GM21360 (cell line): ENCODE data around the gene RGSL1.

Experiments used
- ATAC-seq: cut with Tn5 transposase; IDR thresholded peaks from one replicate; pipeline ENCODE4 v1.9.1; 2021; ENCODE audit warnings: mild to moderate bottlenecking, moderate library complexity; ENCODE audit not compliant: unreplicated experiment

Gene RGSL1

GRCh38 chr1:182450087-182450486 lies at the start of gene RGSL1:
Gene RGSL1, plus strand, starts transcription at chr1:182450146. Its CDS starts 20 bp downstream, at chr1:182450166.
- ATAC-seq, result no peak

- ATAC-seq, result no peak
Observed at GRCh38 chr1:182400567-182400966, 49.4 kb upstream of the RGSL1 start, which contains the start of gene TEDDM1. Gene TEDDM1, minus strand, starts transcription at chr1:182400667. Its CDS starts 182 bp downstream, at chr1:182400485.

- ATAC-seq, result no peak
Observed at GRCh38 chr1:182404781-182405180, 45.2 kb upstream of the RGSL1 start.

GRCh38 chr1:182405578-182405977 lies 44.4 kb upstream of the RGSL1 start:
- ATAC-seq, result no peak

GRCh38 chr1:182406012-182406411 lies 43.9 kb upstream of the RGSL1 start:
- no peak for ATAC-seq

GRCh38 chr1:182407724-182408123 lies 42.2 kb upstream of the RGSL1 start:
- ATAC-seq, result no peak

- no peak for ATAC-seq
Observed at GRCh38 chr1:182408435-182409075, 41.4 kb upstream of the RGSL1 start.

GRCh38 chr1:182410138-182410537 lies 39.8 kb upstream of the RGSL1 start:
- no peak for ATAC-seq

- ATAC-seq, result no peak
Observed at GRCh38 chr1:182410620-182411273, 39.2 kb upstream of the RGSL1 start.

- ATAC-seq, result no peak
Observed at GRCh38 chr1:182413486-182413885, 36.5 kb upstream of the RGSL1 start.

- no peak for ATAC-seq
Observed at GRCh38 chr1:182413969-182414368, 36.0 kb upstream of the RGSL1 start.

- no peak for ATAC-seq
Observed at GRCh38 chr1:182415789-182416188, 34.2 kb upstream of the RGSL1 start.

GRCh38 chr1:182426442-182427430 lies 23.2 kb upstream of the RGSL1 start:
- peak; percentile 74 for ATAC-seq

GRCh38 chr1:182428043-182428442 lies 21.9 kb upstream of the RGSL1 start:
- peak; percentile 42 for ATAC-seq

- ATAC-seq, result no peak
Observed at GRCh38 chr1:182430263-182431068, 19.5 kb upstream of the RGSL1 start.

GRCh38 chr1:182431278-182431677 lies 18.7 kb upstream of the RGSL1 start:
- no peak for ATAC-seq

- ATAC-seq, result no peak
Observed at GRCh38 chr1:182433580-182433979, 16.4 kb upstream of the RGSL1 start.

GRCh38 chr1:182438326-182438725 lies 11.6 kb upstream of the RGSL1 start:
- ATAC-seq, result no peak

- no peak for ATAC-seq
Observed at GRCh38 chr1:182441719-182442118, 8.2 kb upstream of the RGSL1 start.

- ATAC-seq, result no peak
Observed at GRCh38 chr1:182442333-182442732, 7.6 kb upstream of the RGSL1 start.

GRCh38 chr1:182444497-182444896 lies 5.4 kb upstream of the RGSL1 start:
- ATAC-seq, result no peak
